ENCODE measurements around the gene PTGDS. TPM values are rescaled to one million over a fixed set of nuclear protein-coding genes. Genes with fewer than 3 reads are reported as not detected.

PTGDS gene
- total RNA-seq, 1 donor from 2014 or later = 52.6 TPM

GRCh38 chr9:136995772-136996311 lies 18.5 kb downstream of the PTGDS start:
- Mint-ChIP-seq H3K27ac (peak overlapping the region; percentile 16), H3K4me3 (peak overlapping the region; percentile 55)
- no peak for TF ChIP-seq CTCF (IDR thresholded peaks at IDR 0.05; ENCODE audit: unreplicated experiment)

GRCh38 chr9:136996361-136997292 lies 19.3 kb downstream of the PTGDS start, which contains the start of gene CLIC3:
CLIC3 (minus strand) TSS chr9:136996568; CDS start chr9:136996543, 25 bp downstream.
- no peak for DNase-seq (ENCODE audit: low spot score in 2 of 2, unreplicated experiment in 2 of 2)
- Mint-ChIP-seq H3K27ac (peak within 1 kb of the TSS; percentile 16), H3K27me3 (ENCODE audit: low read depth) (no peaks in the 10 kb centered on the region), H3K36me3 (no peaks in the 10 kb centered on the region), H3K4me3 (peak within 1 kb of the TSS; percentile 55), H3K9me3 (no peaks in the 10 kb centered on the region), H3K4me1 (peaks cover 35% of the 10 kb centered on the region)
- no peak for TF ChIP-seq CTCF (IDR thresholded peaks at IDR 0.05; ENCODE audit: unreplicated experiment)

More at GRCh38 chr9:136995772-136996311, 18.5 kb downstream of the PTGDS start:
- peaks cover under 1% of the 10 kb centered on the region for H3K9me3 Mint-ChIP-seq
- DNase-seq (ENCODE audit: low spot score in 2 of 2, unreplicated experiment in 2 of 2) = no peak
- no peaks in the 10 kb centered on the region for H3K36me3 Mint-ChIP-seq
- no peaks in the 10 kb centered on the region for H3K27me3 Mint-ChIP-seq (ENCODE audit: low read depth)
- peaks cover 35% of the 10 kb centered on the region for H3K4me1 Mint-ChIP-seq

- no peak for TF ChIP-seq CTCF (IDR thresholded peaks at IDR 0.05; ENCODE audit: unreplicated experiment)
- H3K4me3 Mint-ChIP-seq = peak overlapping the region; percentile 3
These were observed 20.1 kb downstream of the PTGDS start for GRCh38 chr9:136997371-136997770.

GRCh38 chr9:136997830-136998234 lies 20.5 kb downstream of the PTGDS start:
- no peak for DNase-seq (ENCODE audit: low spot score in 2 of 2, unreplicated experiment in 2 of 2)
- H3K27ac Mint-ChIP-seq = no peak overlapping the region
- no peaks in the 10 kb centered on the region for H3K36me3 Mint-ChIP-seq
- no peaks in the 10 kb centered on the region for H3K27me3 Mint-ChIP-seq (ENCODE audit: low read depth)
- no peak for TF ChIP-seq CTCF (IDR thresholded peaks at IDR 0.05; ENCODE audit: unreplicated experiment)
- H3K4me1 Mint-ChIP-seq = peaks cover 32% of the 10 kb centered on the region
- no peaks in the 10 kb centered on the region for H3K9me3 Mint-ChIP-seq
- H3K4me3 Mint-ChIP-seq = peak overlapping the region; percentile 3

More at GRCh38 chr9:136997371-136997770, 20.1 kb downstream of the PTGDS start:
- no peaks in the 10 kb centered on the region for H3K36me3 Mint-ChIP-seq
- H3K27me3 Mint-ChIP-seq (ENCODE audit: low read depth) = no peaks in the 10 kb centered on the region
- no peak for DNase-seq (ENCODE audit: low spot score in 2 of 2, unreplicated experiment in 2 of 2)
- no peaks in the 10 kb centered on the region for H3K9me3 Mint-ChIP-seq
- H3K27ac Mint-ChIP-seq = no peak overlapping the region
- peaks cover 35% of the 10 kb centered on the region for H3K4me1 Mint-ChIP-seq

GRCh38 chr9:137000177-137000930 lies 23.1 kb downstream of the PTGDS start:
- Mint-ChIP-seq H3K9me3 (peaks cover 5% of the 10 kb centered on the region), H3K27ac (peak overlapping the region; percentile 88), H3K4me3 (no peak overlapping the region), H3K36me3 (no peaks in the 10 kb centered on the region), H3K4me1 (peaks cover 24% of the 10 kb centered on the region), H3K27me3 (ENCODE audit: low read depth) (no peaks in the 10 kb centered on the region)
- DNase-seq (ENCODE audit: low spot score in 2 of 2, unreplicated experiment in 2 of 2) = no peak
- TF ChIP-seq CTCF (IDR thresholded peaks at IDR 0.05; ENCODE audit: unreplicated experiment) = no peak

Measured in mesothelial cell of epicardium (in vitro differentiated cells).